Small intestine (tissue), 7 donors: ENCODE data around the gene MGAT5B. TPM values are rescaled to one million over a fixed set of nuclear protein-coding genes. Genes with fewer than 3 reads are reported as not detected.
A peak's percentile ranks its signal among the peaks of the same experiment; 100 is the strongest.
"Not testable (repeated sequence)": the region's sequence is repeated elsewhere in the genome, so short reads cannot be mapped to it uniquely, and the experiment has no call there.

ENCODE experiments used
- DNase-seq, 2 donors: peaks; one replicate each; pipeline versions ENCODE4 v3.0.0 to v3.0.0-alpha.2; 2013
- FAIRE-seq: peaks from 2 replicates; lab custom pipeline; 2012; peaks lifted over from hg19 to GRCh38; lab: Jason Lieb, UNC
- H3K27ac ChIP-seq, 3 donors: one replicate each; pipeline ENCODE4 v1.5.1; 2013; ENCODE audit warnings: low read length in 2 of 3, mild to moderate bottlenecking in 2 of 3, control low read depth in 1 of 3, inconsistent platforms in 1 of 3, low read depth in 1 of 3, moderate library complexity in 1 of 3
- H3K27me3 ChIP-seq, 3 donors: one replicate each; pipeline ENCODE4 v1.6.1; 2013; ENCODE audit warnings: low read length in 3 of 3, inconsistent platforms in 1 of 3; ENCODE audit not compliant: control insufficient read depth in 3 of 3, insufficient read depth in 3 of 3
- H3K36me3 ChIP-seq, 3 donors: one replicate each; pipeline ENCODE4 v1.6.1; 2013; ENCODE audit warnings: low read length in 3 of 3, inconsistent platforms in 1 of 3, low read depth in 1 of 3, mild to moderate bottlenecking in 1 of 3, moderate library complexity in 1 of 3; ENCODE audit not compliant: control insufficient read depth in 3 of 3, insufficient read depth in 2 of 3
- H3K4me1 ChIP-seq, 3 donors: one replicate each; pipeline ENCODE4 v1.6.1; 2013; ENCODE audit warnings: low read length in 2 of 3, inconsistent platforms in 1 of 3, low read depth in 1 of 3, mild to moderate bottlenecking in 1 of 3, moderate library complexity in 1 of 3; ENCODE audit not compliant: control insufficient read depth in 3 of 3, insufficient read depth in 2 of 3
- H3K4me3 ChIP-seq, 3 donors: one replicate each; pipeline ENCODE4 v1.5.1; 2013; ENCODE audit warnings: low read length in 3 of 3, control low read depth in 1 of 3, inconsistent platforms in 1 of 3, low read depth in 1 of 3, mild to moderate bottlenecking in 1 of 3, moderate library complexity in 1 of 3
- H3K9me3 ChIP-seq, 2 donors: one replicate each; pipeline ENCODE4 v1.6.1; 2013; ENCODE audit warnings: low read depth in 1 of 2, low read length in 1 of 2; ENCODE audit not compliant: control insufficient read depth in 2 of 2, insufficient read depth in 1 of 2
- WGBS, 3 donors: extraction: QIAGEN DNeasy Blood & Tissue Kit; methylation state at CpG; one replicate each; pipeline ENCODE4 v1.1.7; 2013; 5-methylcytosine and 5-hydroxymethylcytosine counted together
- polyA plus RNA-seq, 4 donors: library from polyadenylated mRNA; stranded (reverse) in 3 of 4; unstranded in 1 of 4; fragments of 200-250 nt in 3 of 4; fragments of 120-200 nt in 1 of 4; gene quantifications; one replicate each; pipeline versions ENCODE4 v1.2.1 to v1.2.3, GENCODE V29; 2013
- donor health status: healthy with polysubstance abuse.
- donor health status: control.
- donor health status: control.
- donor health status: Bipolar disorder and iron deficiency.
- donor health status: healthy.

The MGAT5B gene
- polyA plus RNA-seq, 4 donors: 0.40 TPM; not detected in 2

- no peak for FAIRE-seq
- no peak for DNase-seq
- Histone ChIP-seq H3K27ac (no peak overlapping the region), H3K27me3 (peaks cover 3 to 24% (median 3%) of the 10 kb centered on the region in 3 donors), H3K9me3 (no peaks in the 10 kb centered on the region), H3K4me3 (no peak overlapping the region), H3K36me3 (no peaks in the 10 kb centered on the region), H3K4me1 (no peaks in the 10 kb centered on the region)
- WGBS, 3 donors: 32 to 68% (median 54%) methylated on average over 13 of the region's 13 CpGs
Observed at GRCh38 chr17:76961869-76962268, 93.7 kb downstream of the MGAT5B start.

GRCh38 chr17:76962858-76963257, 94.7 kb downstream of the MGAT5B start:
- WGBS, 3 donors: 79 to 95% (median 90%) methylated on average over 1 of the region's 1 CpG
- Histone ChIP-seq H3K4me1 (no peaks in the 10 kb centered on the region), H3K9me3 (no peaks in the 10 kb centered on the region), H3K36me3 (no peaks in the 10 kb centered on the region), H3K4me3 (no peak overlapping the region), H3K27ac (no peak overlapping the region), H3K27me3 (peaks cover 3 to 24% (median 9%) of the 10 kb centered on the region in 3 donors)
- DNase-seq: no peak
- no peak for FAIRE-seq

GRCh38 chr17:76966016-76966415, 97.8 kb downstream of the MGAT5B start:
- H3K4me1 ChIP-seq: no peaks in the 10 kb centered on the region
- H3K4me3 ChIP-seq: no peak overlapping the region
- H3K9me3 ChIP-seq: no peaks in the 10 kb centered on the region
- 85 to 91% (median 88%) methylated on average over 4 of the region's 4 CpGs for WGBS, 3 donors
- H3K36me3 ChIP-seq: no peaks in the 10 kb centered on the region
- no peak for FAIRE-seq
- DNase-seq: no peak
- H3K27me3 ChIP-seq: peaks cover 0 to 41% (median 13%) of the 10 kb centered on the region in 3 donors
- no peak overlapping the region for H3K27ac ChIP-seq

- no peak for DNase-seq
- WGBS, 3 donors: 70 to 77% (median 74%) methylated on average over 9 of the region's 9 CpGs
- Histone ChIP-seq H3K27me3 (peaks cover 0 to 43% (median 13%) of the 10 kb centered on the region in 3 donors), H3K9me3 (no peaks in the 10 kb centered on the region), H3K36me3 (no peaks in the 10 kb centered on the region), H3K27ac (no peak overlapping the region), H3K4me1 (no peaks in the 10 kb centered on the region), H3K4me3 (no peak overlapping the region)
- FAIRE-seq: no peak
Observed at GRCh38 chr17:76966486-76967181, 98.4 kb downstream of the MGAT5B start.

GRCh38 chr17:76967762-76968161, 99.6 kb downstream of the MGAT5B start:
- Histone ChIP-seq H3K27ac (no peak overlapping the region), H3K36me3 (no peaks in the 10 kb centered on the region), H3K4me3 (no peak overlapping the region), H3K9me3 (no peaks in the 10 kb centered on the region), H3K4me1 (no peaks in the 10 kb centered on the region), H3K27me3 (peaks cover 0 to 45% (median 13%) of the 10 kb centered on the region in 3 donors)
- DNase-seq (no peak), FAIRE-seq (no peak)
- 95 to 98% (median 95%) methylated on average over 4 of the region's 4 CpGs for WGBS, 3 donors

GRCh38 chr17:76968707-76969597, 100.7 kb downstream of the MGAT5B start:
- H3K9me3 ChIP-seq: no peaks in the 10 kb centered on the region
- H3K27ac ChIP-seq: peak overlapping the region in 1 of 3 donors; percentile 1
- H3K27me3 ChIP-seq: peaks cover 0 to 46% (median 13%) of the 10 kb centered on the region in 3 donors
- H3K4me3 ChIP-seq: peak overlapping the region in 2 of 3 donors; percentile 4 to 23
- FAIRE-seq (no peak), DNase-seq (peak; percentile 33 to 34)
- WGBS, 3 donors: 4 to 6% (median 5%) methylated on average over 42 to 45 of the region's 45 CpGs
- H3K36me3 ChIP-seq: no peaks in the 10 kb centered on the region
- no peaks in the 10 kb centered on the region for H3K4me1 ChIP-seq

- WGBS, 3 donors: 1 to 4% (median 2%) methylated on average over 9 to 13 of the region's 13 CpGs
- Histone ChIP-seq H3K27me3 (peaks cover 0 to 46% (median 13%) of the 10 kb centered on the region in 3 donors), H3K36me3 (no peaks in the 10 kb centered on the region), H3K9me3 (peaks cover 0 to 3% of the 10 kb centered on the region in 2 donors), H3K4me1 (no peaks in the 10 kb centered on the region), H3K4me3 (peak overlapping the region in 1 of 3 donors; percentile 5), H3K27ac (no peak overlapping the region)
- DNase-seq (no peak), FAIRE-seq (no peak)
Observed at GRCh38 chr17:76969598-76970172, 101.5 kb downstream of the MGAT5B start.

- H3K27ac ChIP-seq, DNase-seq, H3K4me1 ChIP-seq, H3K9me3 ChIP-seq, FAIRE-seq, H3K4me3 ChIP-seq, H3K36me3 ChIP-seq: not testable (repeated sequence)
- peaks cover 0 to 46% (median 13%) of the 10 kb centered on the region in 3 donors for H3K27me3 ChIP-seq
- 69 to 80% (median 76%) methylated on average over 5 of the region's 5 CpGs for WGBS, 3 donors
Observed at GRCh38 chr17:76970228-76970627, 102.0 kb downstream of the MGAT5B start.
